Daoy (cell line): Measurements from ENCODE around the gene ZNF133. TPM values are rescaled to one million over a fixed set of nuclear protein-coding genes. Genes with fewer than 3 reads are reported as not detected.
"Not testable (repeated sequence)": the region's sequence is repeated elsewhere in the genome, so short reads cannot be mapped to it uniquely, and the experiment has no call there.

Experiments used
- DNase-seq: peaks from one replicate; pipeline ENCODE4 v3.0.0-alpha.2; 2015; ENCODE audit warnings: low read depth
- total RNA-seq: library from RNA; depleted of rRNA; stranded (reverse); fragments of >200 nt; shearing (Covaris generic); gene quantifications from 2 replicates; pipeline ENCODE4 v1.2.3, GENCODE V29; 2014

ZNF133 gene
- total RNA-seq, 1 experiment from 2014 or later = 11.7 TPM

GRCh38 chr20:18284805-18285533 lies 3.4 kb upstream of the ZNF133 start:
- no peak for DNase-seq

GRCh38 chr20:18287546-18287914 lies 797 bp upstream of the ZNF133 start:
- no peak for DNase-seq

GRCh38 chr20:18288749-18289267 lies 481 bp downstream of the ZNF133 start:
- peak; percentile 21 for DNase-seq

- no peak for DNase-seq
Measured at GRCh38 chr20:18289306-18289705, 979 bp downstream of the ZNF133 start.

- DNase-seq = no peak
Measured at GRCh38 chr20:18299364-18299763, 11.0 kb downstream of the ZNF133 start.

- DNase-seq = no peak
Measured at GRCh38 chr20:18304618-18305017, 16.3 kb downstream of the ZNF133 start.

- no peak for DNase-seq
Measured at GRCh38 chr20:18307301-18307700, 19.0 kb downstream of the ZNF133 start.

GRCh38 chr20:18310051-18310450 lies 21.7 kb downstream of the ZNF133 start:
- DNase-seq = no peak

GRCh38 chr20:18310592-18310991 lies 22.3 kb downstream of the ZNF133 start:
- DNase-seq = no peak

GRCh38 chr20:18312723-18313122 lies 24.4 kb downstream of the ZNF133 start:
- no peak for DNase-seq

- DNase-seq = no peak
Measured at GRCh38 chr20:18313411-18313810, 25.1 kb downstream of the ZNF133 start.

GRCh38 chr20:18314786-18315406 lies 26.6 kb downstream of the ZNF133 start:
- DNase-seq = peak; percentile 89

GRCh38 chr20:18316166-18316565 lies 27.8 kb downstream of the ZNF133 start:
- DNase-seq = no peak

- DNase-seq = no peak
Measured at GRCh38 chr20:18321316-18321715, 33.0 kb downstream of the ZNF133 start.

GRCh38 chr20:18321976-18322950 lies 33.9 kb downstream of the ZNF133 start:
- no peak for DNase-seq

GRCh38 chr20:18323705-18324104 lies 35.4 kb downstream of the ZNF133 start:
- DNase-seq = no peak

GRCh38 chr20:18324596-18325089 lies 36.3 kb downstream of the ZNF133 start:
- no peak for DNase-seq

GRCh38 chr20:18326990-18327389 lies 38.7 kb downstream of the ZNF133 start:
- DNase-seq = no peak

- DNase-seq = no peak
Measured at GRCh38 chr20:18331694-18332093, 43.4 kb downstream of the ZNF133 start.

GRCh38 chr20:18349749-18350148 lies 61.4 kb downstream of the ZNF133 start:
- DNase-seq = not testable (repeated sequence)

- no peak for DNase-seq
Measured at GRCh38 chr20:18359854-18360253, 71.5 kb downstream of the ZNF133 start.

GRCh38 chr20:18360635-18361034 lies 72.3 kb downstream of the ZNF133 start:
- DNase-seq = no peak
